Vagina (tissue), 2 donors: ENCODE measurements around the gene ZNF282. TPM values are rescaled to one million over a fixed set of nuclear protein-coding genes. Genes with fewer than 3 reads are reported as not detected.

Experiments used
- DNase-seq, 2 donors: peaks; one replicate each; pipeline ENCODE4 v3.0.0-alpha.2; 2017; ENCODE audit errors: extremely low spot score in 2 of 2
- H3K27ac ChIP-seq: fragments of 200-600 bp; sonication (generic); one replicate; pipeline ENCODE4 v1.5.1; 2019
- H3K27me3 ChIP-seq: fragments of 200-600 bp; sonication (generic); one replicate; pipeline ENCODE4 v1.5.1; 2019
- H3K36me3 ChIP-seq, 2 donors: fragments of 200-600 bp; sonication (generic); one replicate each; pipeline ENCODE4 v1.5.1; 2017 to 2019
- H3K4me1 ChIP-seq: fragments of 200-600 bp; sonication (generic); one replicate; pipeline ENCODE4 v1.5.1; 2019
- H3K4me3 ChIP-seq, 2 donors: fragments of 200-600 bp; sonication (generic); 1 replicate in 1 of 2; 2 replicates in 1 of 2; pipeline ENCODE4 v1.5.1; 2016 to 2019
- H3K9me3 ChIP-seq: fragments of 200-600 bp; sonication (generic); one replicate; pipeline ENCODE4 v1.5.1; 2019
- POLR2A ChIP-seq, 2 donors: fragments of 450-650 bp; IDR thresholded peaks; one replicate each; pipeline ENCODE4 v1.6.1; 2017; ENCODE audit warnings: antibody characterized with exemption in 2 of 2, mild to moderate bottlenecking in 2 of 2, moderate library complexity in 2 of 2
- POLR2AphosphoS5 ChIP-seq, 2 donors: sonication (generic); formaldehyde crosslinking; IDR thresholded peaks; one replicate each; pipeline ENCODE4 v1.9.0; 2017; ENCODE audit warnings: antibody characterized with exemption in 2 of 2, mild to moderate bottlenecking in 2 of 2, low read depth in 1 of 2; ENCODE audit not compliant: insufficient read depth in 1 of 2
- intact Hi-C: fragments of 100-400 bp; cut with DNase I; formaldehyde crosslinking; loops from one replicate; pipeline ENCODE4 v1.15.1; 2023
- total RNA-seq: library from RNA; depleted of rRNA; stranded (reverse); fragments of >200 nt; gene quantifications from one replicate; pipeline ENCODE4 v1.2.3, GENCODE V29; 2016
- TF ChIP-seq, protein P1 (sequence below), 3 experiments: fragments of 450-650 bp in 2 of 3; fragments of 200-600 bp in 1 of 3; sonication (generic) in 1 of 3; IDR thresholded peaks; one replicate each; pipeline ENCODE4 v1.5.1; 2017 to 2019; ENCODE audit warnings: antibody characterized with exemption in 3 of 3, mild to moderate bottlenecking in 2 of 3, moderate library complexity in 2 of 3

ZNF282 gene
- total RNA-seq, 1 donor from 2014 or later = 17.9 TPM

DNA sequence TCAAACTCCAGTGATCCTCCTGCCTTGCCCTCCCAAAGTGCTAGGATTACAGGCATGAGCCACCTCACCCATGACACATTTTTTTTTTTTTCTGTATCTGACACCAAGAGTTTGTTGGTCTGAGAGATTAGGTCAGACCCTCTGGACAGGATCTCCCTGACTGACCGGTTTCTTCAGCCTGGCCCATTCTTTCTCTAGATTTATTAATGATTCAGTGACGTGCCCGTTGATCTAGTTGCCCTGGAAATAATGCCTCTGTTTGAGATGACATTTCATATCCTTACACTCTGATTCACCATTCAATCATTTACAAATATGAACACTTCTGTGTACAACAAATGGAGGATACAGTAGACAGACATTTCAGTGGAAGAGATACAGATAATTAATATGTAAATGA, 42.7 kb downstream of the ZNF282 start:
- Histone ChIP-seq H3K27me3 (no peaks in the 10 kb centered on the region), H3K9me3 (no peaks in the 10 kb centered on the region), H3K27ac (no peak overlapping the region), H3K4me1 (peaks cover 18% of the 10 kb centered on the region), H3K4me3 (no peak overlapping the region), H3K36me3 (no peaks in the 10 kb centered on the region)
- no peak for DNase-seq
- intact Hi-C loops = no loop called here
- peak in 1 of 2 donors; percentile 13 for TF ChIP-seq POLR2AphosphoS5 (IDR thresholded peaks at IDR 0.05; ENCODE audit: insufficient read depth in 1 of 2, low read depth in 1 of 2)
- TF ChIP-seq, protein P1, sequence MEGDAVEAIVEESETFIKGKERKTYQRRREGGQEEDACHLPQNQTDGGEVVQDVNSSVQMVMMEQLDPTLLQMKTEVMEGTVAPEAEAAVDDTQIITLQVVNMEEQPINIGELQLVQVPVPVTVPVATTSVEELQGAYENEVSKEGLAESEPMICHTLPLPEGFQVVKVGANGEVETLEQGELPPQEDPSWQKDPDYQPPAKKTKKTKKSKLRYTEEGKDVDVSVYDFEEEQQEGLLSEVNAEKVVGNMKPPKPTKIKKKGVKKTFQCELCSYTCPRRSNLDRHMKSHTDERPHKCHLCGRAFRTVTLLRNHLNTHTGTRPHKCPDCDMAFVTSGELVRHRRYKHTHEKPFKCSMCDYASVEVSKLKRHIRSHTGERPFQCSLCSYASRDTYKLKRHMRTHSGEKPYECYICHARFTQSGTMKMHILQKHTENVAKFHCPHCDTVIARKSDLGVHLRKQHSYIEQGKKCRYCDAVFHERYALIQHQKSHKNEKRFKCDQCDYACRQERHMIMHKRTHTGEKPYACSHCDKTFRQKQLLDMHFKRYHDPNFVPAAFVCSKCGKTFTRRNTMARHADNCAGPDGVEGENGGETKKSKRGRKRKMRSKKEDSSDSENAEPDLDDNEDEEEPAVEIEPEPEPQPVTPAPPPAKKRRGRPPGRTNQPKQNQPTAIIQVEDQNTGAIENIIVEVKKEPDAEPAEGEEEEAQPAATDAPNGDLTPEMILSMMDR (IDR thresholded peaks at IDR 0.05) = no peak

DNA sequence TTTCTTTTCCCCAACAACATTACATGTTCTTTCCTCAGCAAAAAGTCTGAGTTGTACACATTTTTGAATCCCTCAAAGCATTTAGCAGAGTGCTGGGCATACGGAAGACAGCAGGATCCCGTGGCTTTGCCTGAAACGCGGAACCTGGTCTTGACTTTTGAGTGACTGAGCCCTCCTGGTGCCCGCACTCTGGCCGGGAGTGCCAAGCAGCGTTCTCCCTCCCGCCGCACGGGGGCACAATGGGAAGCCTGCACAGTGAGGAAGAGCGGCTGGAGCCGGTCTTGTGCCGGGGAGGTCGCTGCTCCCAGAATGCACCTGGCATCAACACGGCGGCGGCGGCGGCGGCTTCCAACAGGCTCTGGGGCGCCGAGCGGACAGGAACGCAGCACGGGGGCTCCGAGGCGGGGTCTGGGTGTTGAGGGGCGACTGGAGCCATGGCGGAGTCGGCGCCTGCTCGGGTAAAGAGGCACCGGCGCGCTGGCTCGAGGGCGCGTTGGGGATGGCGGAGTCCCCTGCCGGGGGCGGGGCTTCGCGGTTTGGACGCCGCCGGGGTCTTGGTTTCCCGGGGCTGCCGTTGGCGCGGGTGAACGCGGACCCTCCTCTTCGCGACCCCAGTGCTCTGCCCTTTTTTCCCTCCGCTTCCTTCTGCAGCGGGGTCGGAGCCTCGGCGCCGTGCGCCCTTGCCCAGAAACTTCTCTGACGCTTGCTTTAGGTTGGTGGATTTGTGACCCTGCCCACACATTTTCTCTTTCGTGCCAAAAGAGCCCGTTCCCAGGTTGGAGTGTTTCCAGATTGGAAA, 44.2 kb downstream of the ZNF282 start, which contains the start of gene ZNF212:
Gene ZNF212, plus strand, starts transcription at position 307 of the 799 bp plus-strand sequence. Its CDS starts 128 bp downstream, at position 435.
- Histone ChIP-seq H3K27me3 (no peaks in the 10 kb centered on the region), H3K4me1 (peaks cover 21% of the 10 kb centered on the region), H3K36me3 (no peaks in the 10 kb centered on the region), H3K9me3 (no peaks in the 10 kb centered on the region), H3K4me3 (peak within 1 kb of the TSS; percentile 70 to 80), H3K27ac (peak within 1 kb of the TSS; percentile 85)
- no peak for DNase-seq
- intact Hi-C loops = no loop called here
- TF ChIP-seq POLR2AphosphoS5 (IDR thresholded peaks at IDR 0.05; ENCODE audit: insufficient read depth in 1 of 2, low read depth in 1 of 2) (peak; percentile 77 to 81), POLR2A (IDR thresholded peaks at IDR 0.05) (no peak)
- TF ChIP-seq, protein P1 (IDR thresholded peaks at IDR 0.05) = peak; percentile 78 to 88 (median 80)

DNA sequence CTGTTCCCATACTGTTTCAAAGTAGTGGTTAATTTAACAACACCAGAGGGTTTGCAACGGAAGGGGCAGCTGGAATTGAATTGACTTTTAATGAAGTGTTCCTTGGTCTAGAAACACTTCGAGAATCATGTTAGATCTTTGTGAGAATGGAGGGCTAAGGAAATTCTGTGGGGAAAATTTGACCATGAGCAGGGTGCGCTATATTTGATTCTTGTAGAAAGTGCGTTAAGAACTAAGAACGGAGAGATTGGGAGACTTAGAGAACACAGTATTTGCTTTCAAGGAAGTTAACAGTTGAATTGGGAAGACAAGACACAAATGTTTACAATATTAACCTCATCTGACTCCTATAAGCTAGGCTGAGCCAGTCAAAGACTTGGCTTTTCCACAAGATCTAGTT, 45.3 kb downstream of the ZNF282 start:
- Histone ChIP-seq H3K9me3 (no peaks in the 10 kb centered on the region), H3K27ac (peak overlapping the region; percentile 85), H3K4me3 (peak overlapping the region; percentile 70 to 80), H3K4me1 (peaks cover 27% of the 10 kb centered on the region), H3K36me3 (no peaks in the 10 kb centered on the region), H3K27me3 (no peaks in the 10 kb centered on the region)
- TF ChIP-seq POLR2AphosphoS5 (IDR thresholded peaks at IDR 0.05; ENCODE audit: insufficient read depth in 1 of 2, low read depth in 1 of 2) = no peak
- intact Hi-C loops = no loop called here
- no peak for DNase-seq

DNA sequence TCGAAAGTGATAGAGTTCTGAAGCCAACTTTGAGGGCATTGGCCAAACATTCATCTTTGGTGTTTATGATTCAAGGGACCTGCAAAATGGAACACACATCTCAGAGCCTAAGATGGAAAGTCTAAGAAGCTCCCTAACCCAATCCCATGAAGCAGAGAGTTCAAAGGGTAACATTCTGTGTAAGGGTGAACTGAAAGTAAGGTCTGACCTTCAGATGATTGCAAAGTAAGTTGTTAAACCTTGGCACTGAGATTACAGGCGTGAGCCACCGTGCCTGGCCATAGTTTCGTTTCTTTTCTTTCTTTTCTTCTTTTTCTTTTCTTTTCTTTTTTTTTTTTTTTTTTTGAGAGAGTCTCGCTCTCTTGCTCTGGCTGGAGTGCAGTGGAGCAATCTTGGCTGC, 46.4 kb downstream of the ZNF282 start:
- H3K27ac ChIP-seq = no peak overlapping the region
- no peaks in the 10 kb centered on the region for H3K36me3 ChIP-seq
- no peaks in the 10 kb centered on the region for H3K9me3 ChIP-seq
- intact Hi-C loops = no loop called here
- DNase-seq = no peak
- peaks cover 27% of the 10 kb centered on the region for H3K4me1 ChIP-seq
- H3K27me3 ChIP-seq = no peaks in the 10 kb centered on the region
- no peak overlapping the region for H3K4me3 ChIP-seq
- TF ChIP-seq, protein P1 (IDR thresholded peaks at IDR 0.05) = no peak
- TF ChIP-seq POLR2A (IDR thresholded peaks at IDR 0.05) (no peak), POLR2AphosphoS5 (IDR thresholded peaks at IDR 0.05; ENCODE audit: insufficient read depth in 1 of 2, low read depth in 1 of 2) (no peak)

DNA sequence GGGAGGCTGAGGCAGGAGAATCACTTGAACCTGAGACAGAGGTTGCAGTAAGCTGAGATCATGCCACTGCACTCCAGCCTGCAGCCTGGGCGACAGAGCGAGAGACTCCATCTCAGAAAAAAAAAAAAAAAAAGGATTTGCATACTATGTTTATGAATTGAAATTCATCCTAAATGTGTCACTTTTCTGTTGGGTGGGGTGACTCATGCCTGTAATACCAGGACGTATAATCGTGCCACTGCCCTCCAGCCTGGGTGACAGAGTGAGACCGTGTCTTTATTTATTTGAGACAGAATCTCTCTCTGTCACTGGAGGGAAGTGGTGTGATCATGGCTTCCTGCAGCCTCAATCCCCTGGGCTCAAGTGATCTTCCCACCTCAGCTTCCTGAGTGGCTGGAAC, 49.9 kb downstream of the ZNF282 start:
- Histone ChIP-seq H3K27ac (no peak overlapping the region), H3K9me3 (no peaks in the 10 kb centered on the region), H3K4me1 (peaks cover 24% of the 10 kb centered on the region), H3K36me3 (peaks cover 0 to 3% of the 10 kb centered on the region in 2 donors), H3K27me3 (no peaks in the 10 kb centered on the region), H3K4me3 (no peak overlapping the region)
- intact Hi-C loops = no loop called here
- DNase-seq = no peak
- no peak for TF ChIP-seq POLR2AphosphoS5 (IDR thresholded peaks at IDR 0.05; ENCODE audit: insufficient read depth in 1 of 2, low read depth in 1 of 2)
- TF ChIP-seq, protein P1 (IDR thresholded peaks at IDR 0.05) = no peak
- no peak for TF ChIP-seq POLR2A (IDR thresholded peaks at IDR 0.05)
